T-cell (primary cell): Measurements from ENCODE around the gene RGS14. TPM values are rescaled to one million over a fixed set of nuclear protein-coding genes. Genes with fewer than 3 reads are reported as not detected.
A peak's percentile ranks its signal among the peaks of the same experiment; 100 is the strongest.

Experiments used
- ATAC-seq, 4 experiments: fragments of 200-7000 bp in 3 of 4; fragments of 150-1000 bp in 1 of 4; cut with Tn5 transposase; replicated peaks in 1 of 4; 1 replicate in 3 of 4; 2 replicates in 1 of 4; pipeline ENCODE4 v1.10.0; 2021; ENCODE audit warnings: moderate library complexity in 3 of 4, mild to moderate bottlenecking in 2 of 4, moderate number of reproducible peaks in 1 of 4
- CTCF ChIA-PET, 2 donors: fragments of 300-600 bp; sonication (Branson Sonifier 250); formaldehyde crosslinking; loops; one replicate each; lab custom pipeline; 2022; ENCODE audit warnings: antibody characterized with exemption in 2 of 2; lab: Charles Lee
- POLR2A ChIA-PET, 2 donors: fragments of 300-600 bp; sonication (Branson Sonifier 250); formaldehyde crosslinking; loops; one replicate each; lab custom pipeline; 2022; ENCODE audit warnings: antibody characterized with exemption in 2 of 2; lab: Charles Lee
- DNase-seq, 35 experiments: peaks; one replicate each; pipeline versions ENCODE4 v3.0.0 to v3.0.0-alpha.2; 2013 to 2023
- H3K27ac ChIP-seq: one replicate; pipeline ENCODE4 v1.5.1; 2013; ENCODE audit warnings: low read length
- H3K27me3 ChIP-seq, 2 experiments: replicated peaks in 1 of 2; 1 replicate in 1 of 2; 2 replicates in 1 of 2; pipeline versions ENCODE4 v1.6.1 to v1.7.0; 2013; ENCODE audit warnings: low read length in 1 of 2, mixed read lengths in 1 of 2; ENCODE audit not compliant: control insufficient read depth in 2 of 2, insufficient read depth in 2 of 2; ENCODE audit errors: extremely low read depth in 1 of 2
- H3K36me3 ChIP-seq, 2 donors: 1 replicate in 1 of 2; 2 replicates in 1 of 2; pipeline versions ENCODE4 v1.6.1 to v1.7.0; 2013; ENCODE audit warnings: low read length in 1 of 2; ENCODE audit not compliant: control insufficient read depth in 2 of 2, insufficient read depth in 1 of 2; ENCODE audit errors: extremely low read depth in 1 of 2
- H3K4me1 ChIP-seq, 2 experiments: 1 replicate in 1 of 2; 2 replicates in 1 of 2; pipeline versions ENCODE4 v1.6.1 to v1.7.0; 2013; ENCODE audit warnings: low read length in 2 of 2, mixed read lengths in 1 of 2; ENCODE audit not compliant: insufficient read depth in 2 of 2, control insufficient read depth in 1 of 2; ENCODE audit errors: extremely low read depth in 1 of 2
- H3K4me3 ChIP-seq, 2 donors: 1 replicate in 1 of 2; 2 replicates in 1 of 2; pipeline versions ENCODE4 v1.5.1 to v1.7.0; 2013; ENCODE audit warnings: mild to moderate bottlenecking in 2 of 2, low read length in 1 of 2, moderate library complexity in 1 of 2; ENCODE audit not compliant: control insufficient read depth in 1 of 2; ENCODE audit errors: extremely low read depth in 1 of 2
- H3K9me3 ChIP-seq: 2 replicates; pipeline ENCODE4 v1.7.0; 2013
- H3K27ac Mint-ChIP-seq, 2 donors: one replicate each; pipeline ENCODE4 v1.8.0; 2020 to 2021; ENCODE audit warnings: mild to moderate bottlenecking in 2 of 2, mixed read lengths in 2 of 2
- H3K27me3 Mint-ChIP-seq, 2 donors: one replicate each; pipeline ENCODE4 v1.8.0; 2021 to 2022; ENCODE audit warnings: mixed read lengths in 2 of 2
- H3K36me3 Mint-ChIP-seq: one replicate; pipeline ENCODE4 v1.8.0; 2021; ENCODE audit warnings: mixed read lengths
- H3K4me1 Mint-ChIP-seq, 3 donors: one replicate each; pipeline ENCODE4 v1.8.0; 2020 to 2022; ENCODE audit warnings: mixed read lengths in 3 of 3, mild to moderate bottlenecking in 1 of 3
- H3K4me3 Mint-ChIP-seq, 3 donors: one replicate each; pipeline ENCODE4 v1.8.0; 2020 to 2022; ENCODE audit warnings: mild to moderate bottlenecking in 3 of 3, mixed read lengths in 3 of 3, moderate library complexity in 3 of 3
- H3K9me3 Mint-ChIP-seq, 3 donors: one replicate each; pipeline ENCODE4 v1.8.0; 2020 to 2022; ENCODE audit warnings: mixed read lengths in 3 of 3
- WGBS: methylation state at CpG from one replicate; pipeline ENCODE4 v1.1.5; 2013; ENCODE audit warnings: missing lambda C conversion rate; ENCODE audit not compliant: insufficient coverage; 5-methylcytosine and 5-hydroxymethylcytosine counted together
- total RNA-seq, 35 experiments: library from RNA in 6 of 35; stranded (reverse) in 6 of 35; fragments of 120-200 nt in 1 of 35; gene quantifications; one replicate each; pipeline versions ENCODE4 v1.2.1 to v1.2.4 and lab custom pipeline; 2013 to 2026

RGS14 gene
- total RNA-seq, 5 donors from 2014 or later (not counting 1 experiment from before 2014, with no cell fraction given) = 85.7 to 209 (median 195) TPM

DNA sequence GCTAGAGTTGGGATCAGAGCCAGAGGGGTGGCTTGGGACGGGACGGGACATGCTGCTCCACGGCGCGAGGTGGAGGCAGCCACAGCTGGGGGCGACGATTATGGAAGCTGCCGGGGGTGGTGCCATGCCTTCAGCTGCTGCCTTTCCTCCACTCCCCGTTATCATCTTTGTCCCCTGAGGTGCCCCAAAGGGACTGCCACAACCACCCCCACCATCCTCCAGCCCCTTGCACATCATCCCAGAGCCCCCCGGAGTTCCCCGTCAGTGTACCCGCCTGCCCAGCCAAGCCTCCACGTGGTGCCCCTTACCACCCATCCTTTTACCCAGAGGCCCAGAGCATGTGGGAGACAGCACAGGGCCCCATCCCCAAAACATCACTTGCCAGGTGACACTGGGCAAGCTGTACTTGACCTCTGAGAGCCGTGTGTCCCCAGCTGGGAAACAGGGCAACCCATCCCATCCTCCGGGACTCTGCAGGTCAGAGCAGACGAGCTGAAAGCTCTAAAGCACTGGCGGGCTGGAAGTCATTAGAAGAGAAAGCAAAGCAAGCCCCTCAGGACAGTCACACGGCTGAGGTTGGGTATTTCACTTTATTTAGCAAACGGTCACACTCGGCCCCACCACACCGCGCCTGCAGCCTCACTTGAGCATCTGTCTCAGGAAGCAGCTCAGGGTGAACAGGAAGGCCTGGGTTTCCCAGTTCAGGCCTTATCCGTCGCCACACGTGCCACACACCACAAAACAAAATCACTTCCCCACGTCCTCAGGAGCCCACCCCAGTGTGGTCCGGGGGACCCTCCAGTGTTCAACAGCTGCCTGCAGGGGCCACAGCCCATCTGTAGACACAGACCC is 26.5 kb upstream of the RGS14 start:
- 80% methylated on average over 24 of the region's 27 CpGs for WGBS
- Mint-ChIP-seq H3K4me3 (no peak overlapping the region), H3K36me3 (peaks cover 41% of the 10 kb centered on the region), H3K27me3 (no peaks in the 10 kb centered on the region), H3K27ac (no peak overlapping the region), H3K9me3 (no peaks in the 10 kb centered on the region), H3K4me1 (peaks cover 0 to 17% (median 5%) of the 10 kb centered on the region in 3 donors)
- peaks cover 21 to 62% of the 10 kb centered on the region in 2 donors for H3K36me3 ChIP-seq
- no peak for DNase-seq
- no peaks in the 10 kb centered on the region for H3K9me3 ChIP-seq
- ChIA-PET CTCF (interaction anchor here in 1 of 2 donors (0.5 kb wide), 1 partner anchor 18 kb away, joined by 4 read pairs; no protein-coding TSS in a partner anchor), POLR2A (no interaction called here)
- peak in 1 of 4 experiments; percentile 31 for ATAC-seq
- H3K27ac ChIP-seq = no peak overlapping the region
- no peak overlapping the region for H3K4me3 ChIP-seq
- H3K4me1 ChIP-seq = peaks cover 0 to 31% of the 10 kb centered on the region in 2 experiments
- H3K27me3 ChIP-seq = no peaks in the 10 kb centered on the region

DNA sequence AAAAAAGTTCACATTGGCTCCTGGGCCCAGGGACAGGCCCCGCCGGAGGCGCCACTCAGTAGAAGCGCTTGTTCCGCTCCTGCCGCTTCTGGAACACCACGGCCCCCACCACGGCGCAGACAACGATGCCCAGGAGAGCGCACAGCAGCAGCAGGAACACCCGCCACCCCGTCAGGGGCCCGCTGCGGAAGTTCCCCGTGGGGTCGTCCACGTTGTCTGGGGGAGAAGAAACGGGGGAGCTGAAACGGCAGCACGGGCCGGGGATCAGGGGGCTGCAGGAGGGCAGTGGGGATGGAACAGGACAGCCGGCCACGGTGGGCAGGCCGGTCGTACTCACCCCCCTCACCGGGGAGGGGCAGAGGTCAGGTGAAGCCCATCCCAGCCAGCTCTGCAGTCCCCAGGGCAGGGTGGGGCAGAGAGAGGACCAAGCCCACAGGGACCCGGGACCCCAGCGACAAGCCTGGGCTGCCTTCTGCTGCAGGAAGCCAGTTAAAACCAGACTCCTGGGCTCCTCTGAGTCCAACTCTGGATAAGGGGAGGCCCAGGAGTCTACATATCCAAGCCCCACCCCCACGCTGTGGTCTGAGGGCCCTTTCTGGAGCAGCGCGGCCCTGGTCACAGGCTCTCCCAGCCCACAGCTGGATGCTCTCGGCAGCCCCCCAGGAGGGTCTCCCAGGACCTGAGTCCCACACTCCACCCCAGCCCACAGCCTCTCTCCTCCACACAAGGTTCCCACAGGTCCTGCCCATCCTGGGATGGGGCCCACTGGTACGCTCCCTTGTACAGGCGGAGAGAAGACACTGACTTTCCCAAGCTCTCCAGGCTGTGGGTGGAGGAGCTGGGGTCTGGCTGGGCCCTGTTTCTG is 25.5 kb upstream of the RGS14 start:
- CTCF ChIA-PET = no interaction called here
- H3K27ac ChIP-seq = no peak overlapping the region

DNA sequence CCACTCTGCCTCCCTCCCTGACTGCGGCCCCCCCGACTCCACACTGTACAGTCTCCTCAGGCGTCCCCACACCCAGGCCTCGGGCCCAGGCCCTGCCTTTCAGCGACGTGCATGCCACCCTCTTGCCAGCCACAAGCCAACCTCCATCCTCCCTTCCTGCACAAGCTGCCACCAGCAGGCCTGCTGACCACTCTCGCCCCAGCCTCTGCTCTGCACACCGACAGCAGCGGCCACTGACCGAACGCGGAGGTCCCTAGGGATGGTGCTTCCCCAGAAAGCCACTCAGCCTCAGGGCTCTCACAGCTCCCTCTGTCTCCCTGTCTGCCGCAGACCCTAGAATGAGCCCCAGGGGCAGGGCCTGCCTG is 24.8 kb upstream of the RGS14 start:
- POLR2A ChIA-PET = no interaction called here
- Histone ChIP-seq H3K9me3 (no peaks in the 10 kb centered on the region), H3K4me3 (no peak overlapping the region), H3K27ac (no peak overlapping the region), H3K36me3 (peaks cover 34 to 76% of the 10 kb centered on the region in 2 donors), H3K4me1 (peaks cover 0 to 23% of the 10 kb centered on the region in 2 experiments), H3K27me3 (no peaks in the 10 kb centered on the region)
- Mint-ChIP-seq H3K27ac (no peak overlapping the region), H3K27me3 (no peaks in the 10 kb centered on the region), H3K4me1 (peaks cover 0 to 11% (median 5%) of the 10 kb centered on the region in 3 donors), H3K4me3 (no peak overlapping the region), H3K36me3 (peaks cover 45% of the 10 kb centered on the region), H3K9me3 (no peaks in the 10 kb centered on the region)
- DNase-seq = no peak
- WGBS = 92% methylated on average over 12 of the region's 13 CpGs
- no peak for ATAC-seq
- CTCF ChIA-PET = no interaction called here

More for the DNA sequence above, 25.5 kb upstream of the RGS14 start:
- peaks cover 29 to 72% of the 10 kb centered on the region in 2 donors for H3K36me3 ChIP-seq
- ATAC-seq (no peak), DNase-seq (no peak)
- H3K27me3 ChIP-seq = no peaks in the 10 kb centered on the region
- no peaks in the 10 kb centered on the region for H3K9me3 ChIP-seq
- Mint-ChIP-seq H3K4me3 (no peak overlapping the region), H3K4me1 (peaks cover 0 to 16% (median 5%) of the 10 kb centered on the region in 3 donors), H3K9me3 (no peaks in the 10 kb centered on the region), H3K27me3 (no peaks in the 10 kb centered on the region), H3K27ac (no peak overlapping the region), H3K36me3 (peaks cover 46% of the 10 kb centered on the region)
- H3K4me1 ChIP-seq = peaks cover 0 to 29% of the 10 kb centered on the region in 2 experiments
- POLR2A ChIA-PET = no interaction called here
- 84% methylated on average over 22 of the region's 35 CpGs for WGBS
- H3K4me3 ChIP-seq = no peak overlapping the region

DNA sequence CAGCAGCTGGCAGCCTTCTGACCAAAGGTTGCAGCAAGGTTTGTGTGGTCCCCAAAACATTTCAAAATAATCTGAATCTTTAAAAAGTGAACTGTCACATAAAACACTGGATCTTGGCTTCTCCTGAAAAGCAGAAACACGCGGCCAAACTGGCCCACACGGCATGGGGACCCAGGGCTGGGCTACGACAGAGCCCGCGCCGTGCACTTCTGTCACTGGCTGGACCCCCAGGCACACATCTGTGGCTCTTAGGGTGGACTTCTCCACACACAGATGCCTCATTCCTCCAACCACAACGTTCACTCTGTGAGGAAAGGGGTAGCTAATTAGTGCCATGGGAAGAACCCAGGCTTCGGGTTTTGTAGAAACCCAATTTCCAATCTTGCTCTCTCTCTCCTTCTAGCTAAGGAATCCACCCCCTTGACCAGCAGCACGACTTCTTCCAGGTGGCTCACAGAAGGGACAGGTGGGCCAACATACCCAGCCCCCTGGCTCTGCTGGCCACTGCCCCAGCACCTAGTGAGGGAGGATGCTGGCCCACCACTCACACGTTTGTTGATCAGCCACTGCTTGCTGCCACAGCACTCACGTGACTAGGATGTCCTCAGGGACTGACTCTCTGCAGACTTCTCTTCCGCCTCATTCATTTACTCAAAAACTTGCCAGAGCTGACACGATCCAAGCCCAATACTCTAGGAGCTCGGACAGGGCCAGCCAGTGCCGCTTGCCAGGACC is 24.1 kb upstream of the RGS14 start:
- no peak overlapping the region for H3K27ac Mint-ChIP-seq
- ChIA-PET POLR2A (no interaction called here), CTCF (no interaction called here)
- Histone ChIP-seq H3K4me3 (no peak overlapping the region), H3K27ac (no peak overlapping the region), H3K36me3 (peaks cover 33 to 77% of the 10 kb centered on the region in 2 donors), H3K4me1 (peaks cover 0 to 21% of the 10 kb centered on the region in 2 experiments), H3K9me3 (no peaks in the 10 kb centered on the region), H3K27me3 (no peaks in the 10 kb centered on the region)
- no peak overlapping the region for H3K4me3 Mint-ChIP-seq
- H3K4me1 Mint-ChIP-seq = peaks cover 0 to 10% (median 5%) of the 10 kb centered on the region in 3 donors
- 93% methylated on average over 6 of the region's 16 CpGs for WGBS
- H3K36me3 Mint-ChIP-seq = peaks cover 45% of the 10 kb centered on the region
- H3K9me3 Mint-ChIP-seq = no peaks in the 10 kb centered on the region
- no peaks in the 10 kb centered on the region for H3K27me3 Mint-ChIP-seq
- no peak for ATAC-seq
- DNase-seq = no peak

DNA sequence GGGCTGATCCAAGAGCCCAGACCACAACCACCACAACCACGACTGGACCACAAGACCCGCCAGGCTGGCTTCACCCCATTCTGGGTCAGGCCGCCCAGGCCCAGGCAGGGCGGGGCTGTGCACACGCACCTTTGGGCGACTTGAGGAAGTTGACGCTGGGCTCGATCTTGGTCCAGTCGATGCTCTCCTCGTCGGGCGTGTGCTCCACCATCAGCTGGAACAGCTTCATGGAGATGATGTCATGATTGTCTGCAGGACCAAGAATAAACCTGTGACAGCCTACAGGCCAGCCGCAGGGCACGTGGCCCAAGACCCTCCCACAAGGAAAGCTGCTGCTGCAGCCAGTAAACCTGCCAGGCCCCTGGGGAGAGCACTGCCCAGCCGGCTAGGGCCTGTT is 23.6 kb upstream of the RGS14 start:
- 90% methylated on average over 11 of the region's 15 CpGs for WGBS
- POLR2A ChIA-PET = no interaction called here
- H3K4me3 ChIP-seq = no peak overlapping the region
- ATAC-seq (no peak), DNase-seq (no peak)
- H3K9me3 ChIP-seq = no peaks in the 10 kb centered on the region
- H3K36me3 ChIP-seq = peaks cover 38 to 83% of the 10 kb centered on the region in 2 donors
- CTCF ChIA-PET = no interaction called here
- H3K27ac Mint-ChIP-seq = no peak overlapping the region
- no peaks in the 10 kb centered on the region for H3K9me3 Mint-ChIP-seq
- H3K4me1 Mint-ChIP-seq = peaks cover 0 to 13% (median 7%) of the 10 kb centered on the region in 3 donors
- no peaks in the 10 kb centered on the region for H3K27me3 Mint-ChIP-seq
- H3K27ac ChIP-seq = no peak overlapping the region
- H3K4me3 Mint-ChIP-seq = no peak overlapping the region
- H3K4me1 ChIP-seq = peaks cover 0 to 24% of the 10 kb centered on the region in 2 experiments
- H3K27me3 ChIP-seq = no peaks in the 10 kb centered on the region
- peaks cover 45% of the 10 kb centered on the region for H3K36me3 Mint-ChIP-seq
